ENCODE measurements around the gene POLR3E. TPM values are rescaled to one million over a fixed set of nuclear protein-coding genes. Genes with fewer than 3 reads are reported as not detected.

Gene POLR3E
- total and polyA plus RNA-seq, 4 experiments from 2014 or later, result 10.0 to 94.0 (median 52.2) TPM

GRCh38 chr16:22358000-22358399 is 60.8 kb downstream of the POLR3E start:
- DNase-seq, result peak; percentile 62 to 76 (median 69)
- intact Hi-C loops (cut with micrococcal nuclease), result loop anchor here (1.0 to 2.0 kb wide), 2 partner anchors 16 to 37 kb away; partner anchors contain the start of gene CDR2
- Mint-ChIP-seq H3K9me3 (no peaks in the 10 kb centered on the region), H3K4me1 (peaks cover 51 to 91% (median 69%) of the 10 kb centered on the region in 4 donors), H3K27ac (peak overlapping the region; percentile 88 to 98 (median 96)), H3K27me3 (no peaks in the 10 kb centered on the region), H3K36me3 (peaks cover 40 to 45% of the 10 kb centered on the region in 2 donors), H3K4me3 (peak overlapping the region; percentile 56 to 88 (median 79))
- Histone ChIP-seq H3K36me3 (ENCODE audit: insufficient read depth, low read length) (peaks cover 7% of the 10 kb centered on the region), H3K4me1 (ENCODE audit: insufficient read depth, low read length) (peaks cover 95% of the 10 kb centered on the region), H3K4me3 (ENCODE audit: low read length in 2 of 2) (no peak overlapping the region), H3K27me3 (ENCODE audit: insufficient read depth, low read length) (no peaks in the 10 kb centered on the region), H3K27ac (ENCODE audit: low read depth, low read length) (peak overlapping the region; percentile 52), H3K9me3 (ENCODE audit: control insufficient read depth in 1 of 2, low read length in 2 of 2) (no peaks in the 10 kb centered on the region)
- ChIA-PET POLR2A (ENCODE audit: partially characterized antibody) (interaction anchor here (0.9 to 19.5 kb wide), 18 partner anchors 10 to 711 kb away, joined by 3 to 449 read pairs (median 6); partner anchors contain the start of genes CDR2 and MOSMO), CTCF (ENCODE audit: partially characterized antibody) (interaction anchor here (0.5 to 2.6 kb wide), 10 partner anchors 12 to 631 kb away, joined by 3 to 16 read pairs (median 4); no protein-coding TSS in a partner anchor)

- Histone ChIP-seq H3K4me1 (ENCODE audit: insufficient read depth, low read length) (peaks cover 85% of the 10 kb centered on the region), H3K27ac (ENCODE audit: low read depth, low read length) (peak overlapping the region; percentile 12), H3K27me3 (ENCODE audit: insufficient read depth, low read length) (no peaks in the 10 kb centered on the region), H3K36me3 (ENCODE audit: insufficient read depth, low read length) (peaks cover 23% of the 10 kb centered on the region), H3K4me3 (ENCODE audit: low read length in 2 of 2) (no peak overlapping the region), H3K9me3 (ENCODE audit: control insufficient read depth in 1 of 2, low read length in 2 of 2) (no peaks in the 10 kb centered on the region)
- peaks cover 44 to 90% (median 64%) of the 10 kb centered on the region in 4 donors for H3K4me1 Mint-ChIP-seq
- no peaks in the 10 kb centered on the region for H3K9me3 Mint-ChIP-seq
- intact Hi-C loops (cut with micrococcal nuclease), result loop anchor here (2.0 kb wide), 1 partner anchor 39 kb away; no protein-coding TSS in a partner anchor
- CTCF ChIA-PET (ENCODE audit: partially characterized antibody), result interaction anchor here (1.4 kb wide), 1 partner anchor 10 kb away, joined by 8 read pairs; no protein-coding TSS in a partner anchor
- no peaks in the 10 kb centered on the region for H3K27me3 Mint-ChIP-seq
- no peak for DNase-seq
- peak overlapping the region; percentile 13 to 93 (median 86) for H3K27ac Mint-ChIP-seq
- POLR2A ChIA-PET (ENCODE audit: partially characterized antibody), result interaction anchor here (3.7 to 19.5 kb wide), 2 partner anchors 11 to 168 kb away, joined by 40 to 449 read pairs; partner anchors contain the start of gene CDR2
- peaks cover 49 to 50% of the 10 kb centered on the region in 2 donors for H3K36me3 Mint-ChIP-seq
- peak overlapping the region in 4 of 8 donors; percentile 7 to 82 (median 59) for H3K4me3 Mint-ChIP-seq
Measured at GRCh38 chr16:22359679-22360078, 62.5 kb downstream of the POLR3E start.

DNA sequence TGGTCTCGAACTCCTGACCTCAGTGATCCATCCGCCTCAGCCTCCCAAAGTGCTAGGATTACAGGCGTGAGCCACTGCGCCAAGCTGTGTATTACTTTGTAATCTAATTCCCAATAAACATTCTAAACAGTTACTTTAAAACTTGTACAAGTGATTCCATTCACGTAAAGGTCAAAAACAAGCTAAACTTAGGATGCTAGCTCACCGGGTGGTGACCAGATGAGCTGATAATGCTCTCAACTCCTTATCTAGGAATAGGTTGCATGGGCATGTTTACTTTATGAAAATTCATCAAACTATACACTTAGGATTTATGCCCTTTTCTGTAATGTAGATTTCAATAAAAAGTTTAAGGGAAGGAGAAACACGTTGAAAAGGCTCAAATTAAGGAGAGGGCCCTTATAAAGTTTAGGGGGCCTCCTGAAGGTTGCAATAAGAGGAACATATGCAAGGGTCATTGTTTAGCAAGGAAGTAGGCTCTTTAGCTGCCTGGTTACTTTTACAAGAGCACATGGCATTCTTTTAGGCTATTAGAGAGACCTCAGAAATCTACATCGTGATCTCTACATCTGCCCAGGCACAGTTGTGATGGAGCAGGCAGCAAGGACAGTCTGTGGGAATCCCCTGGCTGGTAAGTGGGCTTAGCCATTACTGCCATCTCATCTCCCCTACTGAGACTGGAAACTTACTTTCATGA is 63.9 kb downstream of the POLR3E start:
- Histone ChIP-seq H3K36me3 (ENCODE audit: insufficient read depth, low read length) (peaks cover 27% of the 10 kb centered on the region), H3K9me3 (ENCODE audit: control insufficient read depth in 1 of 2, low read length in 2 of 2) (no peaks in the 10 kb centered on the region), H3K27ac (ENCODE audit: low read depth, low read length) (no peak overlapping the region), H3K27me3 (ENCODE audit: insufficient read depth, low read length) (no peaks in the 10 kb centered on the region), H3K4me1 (ENCODE audit: insufficient read depth, low read length) (peaks cover 85% of the 10 kb centered on the region), H3K4me3 (ENCODE audit: low read length in 2 of 2) (no peak overlapping the region)
- Mint-ChIP-seq H3K4me3 (peak overlapping the region in 6 of 8 donors; percentile 13 to 54 (median 32)), H3K27me3 (no peaks in the 10 kb centered on the region), H3K9me3 (no peaks in the 10 kb centered on the region), H3K36me3 (peaks cover 52 to 63% of the 10 kb centered on the region in 2 donors), H3K27ac (peak overlapping the region; percentile 30 to 91 (median 84)), H3K4me1 (peaks cover 46 to 90% (median 68%) of the 10 kb centered on the region in 4 donors)
- intact Hi-C loops (cut with micrococcal nuclease), result no loop called here
- POLR2A ChIA-PET (ENCODE audit: partially characterized antibody), result interaction anchor here (1.2 to 19.5 kb wide), 2 partner anchors 9 to 10 kb away, joined by 3 to 449 read pairs; partner anchors contain the start of gene CDR2
- DNase-seq, result no peak
- CTCF ChIA-PET (ENCODE audit: partially characterized antibody), result interaction anchor here (0.7 to 3.3 kb wide), 6 partner anchors 9 to 42 kb away, joined by 3 to 16 read pairs (median 6); no protein-coding TSS in a partner anchor

GRCh38 chr16:22364241-22364640 is 67.0 kb downstream of the POLR3E start:
- H3K27me3 ChIP-seq (ENCODE audit: insufficient read depth, low read length), result no peaks in the 10 kb centered on the region
- H3K4me1 ChIP-seq (ENCODE audit: insufficient read depth, low read length), result peaks cover 87% of the 10 kb centered on the region
- peaks cover 34% of the 10 kb centered on the region for H3K36me3 ChIP-seq (ENCODE audit: insufficient read depth, low read length)
- no peaks in the 10 kb centered on the region for H3K9me3 ChIP-seq (ENCODE audit: control insufficient read depth in 1 of 2, low read length in 2 of 2)
- no peak for DNase-seq
- Mint-ChIP-seq H3K27ac (peak overlapping the region in 4 of 7 donors; percentile 42 to 66 (median 64)), H3K36me3 (peaks cover 56 to 69% of the 10 kb centered on the region in 2 donors), H3K4me1 (peaks cover 53 to 92% (median 72%) of the 10 kb centered on the region in 4 donors), H3K9me3 (no peaks in the 10 kb centered on the region), H3K4me3 (peak overlapping the region in 1 of 8 donors; percentile 4), H3K27me3 (no peaks in the 10 kb centered on the region)
- intact Hi-C loops (cut with micrococcal nuclease), result no loop called here
- POLR2A ChIA-PET (ENCODE audit: partially characterized antibody), result interaction anchor here (1.0 to 1.6 kb wide), 3 partner anchors 9 to 11 kb away, joined by 3 to 16 read pairs (median 6); no protein-coding TSS in a partner anchor
- CTCF ChIA-PET (ENCODE audit: partially characterized antibody), result no interaction called here
- no peak overlapping the region for H3K4me3 ChIP-seq (ENCODE audit: low read length in 2 of 2)
- H3K27ac ChIP-seq (ENCODE audit: low read depth, low read length), result no peak overlapping the region

DNA sequence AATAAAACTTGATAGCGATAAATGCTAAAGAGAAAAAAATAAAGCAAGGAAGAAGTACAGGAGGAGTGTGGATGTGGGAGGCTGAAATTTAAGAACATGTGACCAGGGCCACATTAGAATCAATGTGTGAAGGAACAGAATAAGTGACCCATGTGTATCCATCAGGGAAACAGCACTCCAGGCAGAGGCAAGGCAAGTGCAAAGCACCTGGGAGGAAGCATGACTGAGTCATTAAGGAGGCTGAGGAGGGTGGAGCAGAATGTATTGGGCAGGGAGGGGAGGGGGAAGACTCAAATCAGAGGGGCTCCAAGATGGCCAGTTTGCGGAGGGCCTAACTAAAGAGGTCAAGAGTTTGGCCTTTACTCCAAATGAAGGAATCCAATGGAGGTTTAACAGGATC is 69.2 kb downstream of the POLR3E start:
- H3K9me3 ChIP-seq (ENCODE audit: control insufficient read depth in 1 of 2, low read length in 2 of 2), result no peaks in the 10 kb centered on the region
- H3K9me3 Mint-ChIP-seq, result no peaks in the 10 kb centered on the region
- peaks cover 34% of the 10 kb centered on the region for H3K36me3 ChIP-seq (ENCODE audit: insufficient read depth, low read length)
- peaks cover 55 to 65% of the 10 kb centered on the region in 2 donors for H3K36me3 Mint-ChIP-seq
- no peaks in the 10 kb centered on the region for H3K27me3 ChIP-seq (ENCODE audit: insufficient read depth, low read length)
- intact Hi-C loops (cut with micrococcal nuclease), result no loop called here
- ChIA-PET POLR2A (ENCODE audit: partially characterized antibody) (interaction anchor here (1.1 to 12.1 kb wide), 3 partner anchors 13 to 38 kb away, joined by 3 to 449 read pairs (median 3); no protein-coding TSS in a partner anchor), CTCF (ENCODE audit: partially characterized antibody) (no interaction called here)
- H3K4me1 Mint-ChIP-seq, result peaks cover 56 to 93% (median 74%) of the 10 kb centered on the region in 4 donors
- H3K4me3 ChIP-seq (ENCODE audit: low read length in 2 of 2), result no peak overlapping the region
- DNase-seq, result no peak
- H3K4me1 ChIP-seq (ENCODE audit: insufficient read depth, low read length), result peaks cover 88% of the 10 kb centered on the region
- H3K27me3 Mint-ChIP-seq, result no peaks in the 10 kb centered on the region
- no peak overlapping the region for H3K27ac ChIP-seq (ENCODE audit: low read depth, low read length)
- H3K4me3 Mint-ChIP-seq, result peak overlapping the region in 5 of 8 donors; percentile 46 to 59 (median 57)
- H3K27ac Mint-ChIP-seq, result peak overlapping the region in 5 of 7 donors; percentile 53 to 92 (median 65)

GRCh38 chr16:22366889-22367288 is 69.7 kb downstream of the POLR3E start:
- Histone ChIP-seq H3K27ac (ENCODE audit: low read depth, low read length) (no peak overlapping the region), H3K9me3 (ENCODE audit: control insufficient read depth in 1 of 2, low read length in 2 of 2) (no peaks in the 10 kb centered on the region), H3K4me3 (ENCODE audit: low read length in 2 of 2) (no peak overlapping the region), H3K4me1 (ENCODE audit: insufficient read depth, low read length) (peaks cover 88% of the 10 kb centered on the region), H3K27me3 (ENCODE audit: insufficient read depth, low read length) (no peaks in the 10 kb centered on the region), H3K36me3 (ENCODE audit: insufficient read depth, low read length) (peaks cover 34% of the 10 kb centered on the region)
- intact Hi-C loops (cut with micrococcal nuclease), result no loop called here
- peak overlapping the region in 6 of 7 donors; percentile 10 to 84 (median 61) for H3K27ac Mint-ChIP-seq
- peaks cover 58 to 95% (median 76%) of the 10 kb centered on the region in 4 donors for H3K4me1 Mint-ChIP-seq
- peaks cover 57 to 67% of the 10 kb centered on the region in 2 donors for H3K36me3 Mint-ChIP-seq
- H3K27me3 Mint-ChIP-seq, result no peaks in the 10 kb centered on the region
- no peak for DNase-seq
- ChIA-PET POLR2A (ENCODE audit: partially characterized antibody) (interaction anchor here (0.8 to 12.1 kb wide), 4 partner anchors 9 to 39 kb away, joined by 3 to 449 read pairs (median 3); no protein-coding TSS in a partner anchor), CTCF (ENCODE audit: partially characterized antibody) (no interaction called here)
- H3K9me3 Mint-ChIP-seq, result no peaks in the 10 kb centered on the region
- H3K4me3 Mint-ChIP-seq, result peak overlapping the region in 6 of 8 donors; percentile 37 to 59 (median 57)

All from CD4-positive, alpha-beta memory T cell (primary cell).